HepG2 (cell line): ENCODE measurements around the gene WDR37.

Source experiments
- CTCF ChIP-seq: sonication (generic); formaldehyde crosslinking; IDR thresholded peaks from 2 replicates; pipeline ENCODE4 v1.5.0; 2020; ENCODE audit warnings: mild to moderate bottlenecking, missing genetic modification reagents, moderate library complexity
- E2F1 ChIP-seq: sonication (generic); formaldehyde crosslinking; IDR thresholded peaks from 2 replicates; pipeline ENCODE4 v1.5.0; 2020; ENCODE audit warnings: missing genetic modification reagents
- FOXA1 ChIP-seq, 2 experiments: fragments of 450-650 bp in 1 of 2; sonication (generic) in 1 of 2; formaldehyde crosslinking in 1 of 2; IDR thresholded peaks; 2 replicates each; pipeline versions ENCODE4 v1.4.0 to v1.6.1; 2016 to 2020; ENCODE audit warnings: missing genetic modification reagents in 1 of 2
- MAFK ChIP-seq, 2 experiments: IDR thresholded peaks in 1 of 2; conservative IDR thresholded peaks in 1 of 2; 2 replicates each; pipeline ENCODE4 v1.6.1; 2011; ENCODE audit warnings: improper control_type of control experiment in 2 of 2, low read length in 2 of 2
- RFX5 ChIP-seq: IDR thresholded peaks from 2 replicates; pipeline ENCODE4 v1.6.1; 2011; ENCODE audit warnings: low read depth, low read length, improper control_type of control experiment
- RXRA ChIP-seq: sonication (generic); formaldehyde crosslinking; IDR thresholded peaks from 2 replicates; pipeline ENCODE4 v1.5.1; 2020; ENCODE audit warnings: missing genetic modification reagents
- SALL1 ChIP-seq: sonication (generic); formaldehyde crosslinking; IDR thresholded peaks from 2 replicates; pipeline ENCODE4 v1.8.0; 2022; ENCODE audit warnings: mild to moderate bottlenecking, missing genetic modification reagents
- SP1 ChIP-seq, 2 experiments: fragments of 450-650 bp in 1 of 2; sonication (generic) in 1 of 2; formaldehyde crosslinking in 1 of 2; IDR thresholded peaks; 2 replicates each; pipeline versions ENCODE4 v1.4.0 to v1.6.1; 2016 to 2020; ENCODE audit warnings: missing genetic modification reagents in 1 of 2
- TBP ChIP-seq: sonication (generic); formaldehyde crosslinking; IDR thresholded peaks from 2 replicates; pipeline ENCODE4 v1.5.0; 2020; ENCODE audit warnings: missing genetic modification reagents
- ZNF431 ChIP-seq: sonication (generic); formaldehyde crosslinking; IDR thresholded peaks from 2 replicates; pipeline ENCODE4 v1.9.0; 2022; ENCODE audit warnings: missing genetic modification reagents, low read depth, mild to moderate bottlenecking, borderline replicate concordance
- ZSCAN21 ChIP-seq: sonication (generic); formaldehyde crosslinking; IDR thresholded peaks from 2 replicates; pipeline ENCODE4 v1.8.0; 2022; ENCODE audit warnings: mild to moderate bottlenecking, missing genetic modification reagents, moderate library complexity, borderline replicate concordance
- TF ChIP-seq, protein P1 (sequence below), 2 experiments: IDR thresholded peaks; 2 replicates each; pipeline ENCODE4 v1.6.1; 2011 to 2012; ENCODE audit warnings: low read length in 2 of 2, borderline replicate concordance in 1 of 2, low read depth in 1 of 2, mild to moderate bottlenecking in 1 of 2, moderate library complexity in 1 of 2
- TF ChIP-seq, protein P2 (sequence below): sonication (generic); formaldehyde crosslinking; IDR thresholded peaks from 2 replicates; pipeline ENCODE4 v1.4.0; 2020; ENCODE audit warnings: mild to moderate bottlenecking, missing genetic modification reagents

DNA sequence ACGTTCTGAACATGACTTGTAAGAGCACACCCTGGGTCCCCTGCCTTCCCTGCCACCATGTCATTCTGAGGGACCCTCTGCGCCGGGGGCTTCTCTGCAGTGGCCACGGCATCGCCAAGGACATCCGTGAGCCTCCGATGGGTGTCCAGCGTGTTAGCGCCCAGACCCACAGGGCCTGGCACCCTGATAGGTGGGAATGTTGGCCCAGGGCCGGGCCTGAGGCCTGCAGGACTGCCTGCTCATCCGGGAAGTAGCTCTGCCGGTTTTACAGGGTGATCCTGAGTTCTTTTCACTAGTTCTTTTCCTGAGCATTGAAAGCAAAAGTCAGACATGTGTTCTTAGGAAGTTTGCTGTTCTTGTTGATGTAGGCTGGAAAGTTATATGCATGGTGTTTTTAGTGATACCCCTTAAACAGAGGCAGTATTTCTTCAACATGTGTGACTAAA lies 54.5 kb downstream of the WDR37 start:
- TF ChIP-seq FOXA1 (IDR thresholded peaks at IDR 0.05) = no peak
- no peak for TF ChIP-seq FOXA1 (CRISPR knock-in tag; IDR thresholded peaks at IDR 0.05)
- TF ChIP-seq, protein P1, sequence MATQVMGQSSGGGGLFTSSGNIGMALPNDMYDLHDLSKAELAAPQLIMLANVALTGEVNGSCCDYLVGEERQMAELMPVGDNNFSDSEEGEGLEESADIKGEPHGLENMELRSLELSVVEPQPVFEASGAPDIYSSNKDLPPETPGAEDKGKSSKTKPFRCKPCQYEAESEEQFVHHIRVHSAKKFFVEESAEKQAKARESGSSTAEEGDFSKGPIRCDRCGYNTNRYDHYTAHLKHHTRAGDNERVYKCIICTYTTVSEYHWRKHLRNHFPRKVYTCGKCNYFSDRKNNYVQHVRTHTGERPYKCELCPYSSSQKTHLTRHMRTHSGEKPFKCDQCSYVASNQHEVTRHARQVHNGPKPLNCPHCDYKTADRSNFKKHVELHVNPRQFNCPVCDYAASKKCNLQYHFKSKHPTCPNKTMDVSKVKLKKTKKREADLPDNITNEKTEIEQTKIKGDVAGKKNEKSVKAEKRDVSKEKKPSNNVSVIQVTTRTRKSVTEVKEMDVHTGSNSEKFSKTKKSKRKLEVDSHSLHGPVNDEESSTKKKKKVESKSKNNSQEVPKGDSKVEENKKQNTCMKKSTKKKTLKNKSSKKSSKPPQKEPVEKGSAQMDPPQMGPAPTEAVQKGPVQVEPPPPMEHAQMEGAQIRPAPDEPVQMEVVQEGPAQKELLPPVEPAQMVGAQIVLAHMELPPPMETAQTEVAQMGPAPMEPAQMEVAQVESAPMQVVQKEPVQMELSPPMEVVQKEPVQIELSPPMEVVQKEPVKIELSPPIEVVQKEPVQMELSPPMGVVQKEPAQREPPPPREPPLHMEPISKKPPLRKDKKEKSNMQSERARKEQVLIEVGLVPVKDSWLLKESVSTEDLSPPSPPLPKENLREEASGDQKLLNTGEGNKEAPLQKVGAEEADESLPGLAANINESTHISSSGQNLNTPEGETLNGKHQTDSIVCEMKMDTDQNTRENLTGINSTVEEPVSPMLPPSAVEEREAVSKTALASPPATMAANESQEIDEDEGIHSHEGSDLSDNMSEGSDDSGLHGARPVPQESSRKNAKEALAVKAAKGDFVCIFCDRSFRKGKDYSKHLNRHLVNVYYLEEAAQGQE (IDR thresholded peaks at IDR 0.05; ENCODE audit: borderline replicate concordance in 1 of 2, low read depth in 1 of 2, low read length in 2 of 2) = no peak
- TF ChIP-seq, protein P2, sequence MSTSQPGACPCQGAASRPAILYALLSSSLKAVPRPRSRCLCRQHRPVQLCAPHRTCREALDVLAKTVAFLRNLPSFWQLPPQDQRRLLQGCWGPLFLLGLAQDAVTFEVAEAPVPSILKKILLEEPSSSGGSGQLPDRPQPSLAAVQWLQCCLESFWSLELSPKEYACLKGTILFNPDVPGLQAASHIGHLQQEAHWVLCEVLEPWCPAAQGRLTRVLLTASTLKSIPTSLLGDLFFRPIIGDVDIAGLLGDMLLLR (CRISPR knock-in tag) = no peak
- no peak for TF ChIP-seq MAFK (conservative IDR thresholded peaks at IDR 0.05 in 1 of 2, IDR thresholded peaks at IDR 0.05 in 1 of 2; ENCODE audit: low read length in 2 of 2)
- TF ChIP-seq E2F1 (CRISPR knock-in tag) = no peak
- TF ChIP-seq TBP = no peak
- TF ChIP-seq SALL1 (CRISPR knock-in tag) = no peak
- no peak for TF ChIP-seq ZSCAN21 (CRISPR knock-in tag)
- TF ChIP-seq CTCF = no peak
- TF ChIP-seq ZNF431 = no peak
- no peak for TF ChIP-seq RFX5
- TF ChIP-seq SP1 (IDR thresholded peaks at IDR 0.05) = no peak
- TF ChIP-seq SP1 (CRISPR knock-in tag; IDR thresholded peaks at IDR 0.05) = no peak
- TF ChIP-seq RXRA (CRISPR knock-in tag) = no peak
